Activated CD4-positive, alpha-beta memory T cell treated with anti-CD3 and anti-CD28 coated beads, Interleukin-2, amount 10 ng/mL, durations not matched to agents 7 days and 5 days (primary cell): Measurements from ENCODE around the gene DPF1. TPM values are rescaled to one million over a fixed set of nuclear protein-coding genes. Genes with fewer than 3 reads are reported as not detected.
A peak's percentile ranks its signal among the peaks of the same experiment; 100 is the strongest.

Experiments
- CTCF ChIA-PET: fragments of 350-600 bp; sonication (Branson Sonifier 250); formaldehyde crosslinking; loops from one replicate; lab custom pipeline; 2021; ENCODE audit warnings: antibody characterized with exemption, inconsistent platforms; lab: Charles Lee
- POLR2A ChIA-PET: fragments of 350-600 bp; sonication (Branson Sonifier 250); formaldehyde crosslinking; loops from one replicate; lab custom pipeline; 2021; ENCODE audit warnings: antibody characterized with exemption; lab: Charles Lee
- DNase-seq: peaks from one replicate; pipeline ENCODE4 v3.0.0-alpha.2; 2020
- H3K27ac Mint-ChIP-seq: one replicate; pipeline ENCODE4 v1.8.0; 2021; ENCODE audit warnings: mild to moderate bottlenecking, mixed read lengths
- H3K27me3 Mint-ChIP-seq: one replicate; pipeline ENCODE4 v1.8.0; 2021; ENCODE audit warnings: mixed read lengths
- H3K36me3 Mint-ChIP-seq: one replicate; pipeline ENCODE4 v1.8.0; 2021; ENCODE audit warnings: low read depth, mixed read lengths
- H3K4me1 Mint-ChIP-seq: one replicate; pipeline ENCODE4 v1.8.0; 2021; ENCODE audit warnings: mixed read lengths
- H3K4me3 Mint-ChIP-seq: one replicate; pipeline ENCODE4 v1.8.0; 2021; ENCODE audit warnings: mild to moderate bottlenecking, mixed read lengths
- H3K9me3 Mint-ChIP-seq: one replicate; pipeline ENCODE4 v1.8.0; 2021; ENCODE audit warnings: mixed read lengths
- total RNA-seq, 2 experiments: library from RNA; stranded (reverse); gene quantifications; one replicate each; pipeline ENCODE4 v1.2.3, GENCODE V29; 2021

Gene DPF1
- under 1 TPM; 0.40 to 0.55 TPM for total RNA-seq

- no peaks in the 10 kb centered on the region for H3K9me3 Mint-ChIP-seq
- POLR2A ChIA-PET: no interaction called here
- H3K4me3 Mint-ChIP-seq: peak within 1 kb of the TSS; percentile 64
- H3K4me1 Mint-ChIP-seq: peaks cover 19% of the 10 kb centered on the region
- CTCF ChIA-PET: interaction anchor here (0.7 to 1.9 kb wide), 4 partner anchors 109 to 325 kb away, joined by 3 to 13 read pairs (median 4); no protein-coding TSS in a partner anchor
- peaks cover 7% of the 10 kb centered on the region for H3K36me3 Mint-ChIP-seq
- H3K27ac Mint-ChIP-seq: no peak within 1 kb of the TSS
- peaks cover 60% of the 10 kb centered on the region for H3K27me3 Mint-ChIP-seq
- peak; percentile 52 for DNase-seq
These were observed at the start of gene DPF1 for GRCh38 chr19:38224014-38224862. Gene DPF1, minus strand, starts transcription at chr19:38224222. Its CDS starts 80 bp downstream, at chr19:38224142.

GRCh38 chr19:38273499-38273898 lies 49.5 kb upstream of the DPF1 start:
- POLR2A ChIA-PET: no interaction called here
- no peaks in the 10 kb centered on the region for H3K27me3 Mint-ChIP-seq

GRCh38 chr19:38270587-38271167 lies 46.7 kb upstream of the DPF1 start:
- Mint-ChIP-seq H3K4me3 (no peak overlapping the region), H3K36me3 (no peaks in the 10 kb centered on the region), H3K4me1 (no peaks in the 10 kb centered on the region), H3K27ac (no peak overlapping the region), H3K27me3 (no peaks in the 10 kb centered on the region), H3K9me3 (no peaks in the 10 kb centered on the region)
- CTCF ChIA-PET: interaction anchor here (1.1 kb wide), 1 partner anchor 13 kb away, joined by 4 read pairs; no protein-coding TSS in a partner anchor
- no peak for DNase-seq
- POLR2A ChIA-PET: no interaction called here

More at GRCh38 chr19:38273499-38273898, 49.5 kb upstream of the DPF1 start:
- no peak for DNase-seq
- H3K4me3 Mint-ChIP-seq: no peak overlapping the region
- no peaks in the 10 kb centered on the region for H3K36me3 Mint-ChIP-seq
- H3K27ac Mint-ChIP-seq: no peak overlapping the region
- H3K9me3 Mint-ChIP-seq: no peaks in the 10 kb centered on the region
- CTCF ChIA-PET: no interaction called here
- H3K4me1 Mint-ChIP-seq: no peaks in the 10 kb centered on the region

GRCh38 chr19:38268539-38268938 lies 44.5 kb upstream of the DPF1 start:
- ChIA-PET CTCF (interaction anchor here (1.2 kb wide), 1 partner anchor 35 kb away, joined by 5 read pairs; no protein-coding TSS in a partner anchor), POLR2A (no interaction called here)
- no peak for DNase-seq
- no peaks in the 10 kb centered on the region for H3K36me3 Mint-ChIP-seq
- H3K27ac Mint-ChIP-seq: no peak overlapping the region
- no peak overlapping the region for H3K4me3 Mint-ChIP-seq
- no peaks in the 10 kb centered on the region for H3K9me3 Mint-ChIP-seq
- H3K4me1 Mint-ChIP-seq: peaks cover 12% of the 10 kb centered on the region
- H3K27me3 Mint-ChIP-seq: peaks cover 6% of the 10 kb centered on the region

GRCh38 chr19:38267761-38268483 lies 43.9 kb upstream of the DPF1 start:
- no peak overlapping the region for H3K27ac Mint-ChIP-seq
- CTCF ChIA-PET: interaction anchor here (1.2 kb wide), 1 partner anchor 35 kb away, joined by 5 read pairs; no protein-coding TSS in a partner anchor
- peaks cover 15% of the 10 kb centered on the region for H3K4me1 Mint-ChIP-seq

GRCh38 chr19:38266981-38267597 lies 43.1 kb upstream of the DPF1 start:
- peaks cover 6% of the 10 kb centered on the region for H3K27me3 Mint-ChIP-seq
- H3K9me3 Mint-ChIP-seq: no peaks in the 10 kb centered on the region
- no peaks in the 10 kb centered on the region for H3K36me3 Mint-ChIP-seq
- H3K4me3 Mint-ChIP-seq: no peak overlapping the region
- DNase-seq: no peak
- H3K27ac Mint-ChIP-seq: no peak overlapping the region
- CTCF ChIA-PET: no interaction called here
- POLR2A ChIA-PET: no interaction called here
- peaks cover 17% of the 10 kb centered on the region for H3K4me1 Mint-ChIP-seq

More at GRCh38 chr19:38267761-38268483, 43.9 kb upstream of the DPF1 start:
- no peak for DNase-seq
- Mint-ChIP-seq H3K36me3 (no peaks in the 10 kb centered on the region), H3K9me3 (no peaks in the 10 kb centered on the region), H3K4me3 (no peak overlapping the region), H3K27me3 (peaks cover 6% of the 10 kb centered on the region)
- POLR2A ChIA-PET: no interaction called here

GRCh38 chr19:38265921-38266429 lies 42.0 kb upstream of the DPF1 start:
- POLR2A ChIA-PET: interaction anchor here (0.8 to 1.2 kb wide), 4 partner anchors 9 to 108 kb away, joined by 3 to 4 read pairs (median 3); partner anchors contain the start of gene PSMD8
- Mint-ChIP-seq H3K36me3 (no peaks in the 10 kb centered on the region), H3K4me1 (peaks cover 17% of the 10 kb centered on the region), H3K9me3 (no peaks in the 10 kb centered on the region), H3K4me3 (no peak overlapping the region), H3K27me3 (peaks cover 6% of the 10 kb centered on the region), H3K27ac (no peak overlapping the region)
- CTCF ChIA-PET: interaction anchor here (0.8 to 1.0 kb wide), 4 partner anchors 11 to 137 kb away, joined by 3 to 7 read pairs (median 3); partner anchors contain the start of gene FAM98C
- no peak for DNase-seq

GRCh38 chr19:38265213-38265861 lies 41.3 kb upstream of the DPF1 start:
- Mint-ChIP-seq H3K4me3 (peak overlapping the region; percentile 61), H3K9me3 (no peaks in the 10 kb centered on the region), H3K27ac (peak overlapping the region; percentile 12), H3K4me1 (peaks cover 17% of the 10 kb centered on the region), H3K27me3 (peaks cover 6% of the 10 kb centered on the region), H3K36me3 (no peaks in the 10 kb centered on the region)
- CTCF ChIA-PET: interaction anchor here (0.8 to 1.0 kb wide), 4 partner anchors 11 to 137 kb away, joined by 3 to 7 read pairs (median 3); partner anchors contain the start of gene FAM98C
- POLR2A ChIA-PET: interaction anchor here (0.8 to 1.2 kb wide), 4 partner anchors 9 to 109 kb away, joined by 3 to 4 read pairs (median 3); partner anchors contain the start of gene PSMD8
- no peak for DNase-seq

GRCh38 chr19:38264486-38265212 lies 40.6 kb upstream of the DPF1 start, which contains the start of gene SPINT2:
Gene SPINT2, plus strand, starts transcription at chr19:38264573. Its CDS starts 320 bp downstream, at chr19:38264893.
- Mint-ChIP-seq H3K4me1 (peaks cover 17% of the 10 kb centered on the region), H3K27ac (peak within 1 kb of the TSS; percentile 50)

GRCh38 chr19:38263689-38264485 lies 39.9 kb upstream of the DPF1 start:
- peaks cover 6% of the 10 kb centered on the region for H3K27me3 Mint-ChIP-seq
- ChIA-PET POLR2A (interaction anchor here (1.3 to 1.4 kb wide), 2 partner anchors 72 to 110 kb away, joined by 3 to 6 read pairs; partner anchors contain the start of genes CATSPERG and PSMD8), CTCF (interaction anchor here (1.1 kb wide), 1 partner anchor 29 kb away, joined by 9 read pairs; no protein-coding TSS in a partner anchor)
- peak overlapping the region; percentile 67 for H3K4me3 Mint-ChIP-seq
- H3K36me3 Mint-ChIP-seq: no peaks in the 10 kb centered on the region
- DNase-seq: peak; percentile 63
- H3K27ac Mint-ChIP-seq: peak overlapping the region; percentile 50
- H3K4me1 Mint-ChIP-seq: peaks cover 17% of the 10 kb centered on the region
- no peaks in the 10 kb centered on the region for H3K9me3 Mint-ChIP-seq

More at GRCh38 chr19:38264486-38265212, 40.6 kb upstream of the DPF1 start, which contains the start of gene SPINT2:
- Mint-ChIP-seq H3K9me3 (no peaks in the 10 kb centered on the region), H3K36me3 (no peaks in the 10 kb centered on the region), H3K4me3 (peak within 1 kb of the TSS; percentile 67), H3K27me3 (peaks cover 6% of the 10 kb centered on the region)
- no peak for DNase-seq
- CTCF ChIA-PET: interaction anchor here (1.1 kb wide), 1 partner anchor 30 kb away, joined by 9 read pairs; no protein-coding TSS in a partner anchor
- POLR2A ChIA-PET: interaction anchor here (1.2 to 1.4 kb wide), 4 partner anchors 17 to 110 kb away, joined by 3 to 6 read pairs (median 4); partner anchors contain the start of genes CATSPERG and PSMD8
